D721Med (cell line): Measurements from ENCODE around the gene PIP5KL1.

Source experiments
- DNase-seq: peaks from one replicate; pipeline ENCODE4 v3.0.0; 2011; ENCODE audit warnings: low spot score; ENCODE audit not compliant: insufficient read length
- FAIRE-seq: peaks from 2 replicates; lab custom pipeline; 2011; peaks lifted over from hg19 to GRCh38; lab: Jason Lieb, UNC
- TF ChIP-seq, protein P1 (sequence below): IDR thresholded peaks from 2 replicates; pipeline ENCODE4 v1.5.1; 2012; ENCODE audit warnings: mild to moderate bottlenecking, control low read depth; ENCODE audit not compliant: insufficient read depth; ENCODE audit errors: missing control alignments

Gene PIP5KL1

DNA sequence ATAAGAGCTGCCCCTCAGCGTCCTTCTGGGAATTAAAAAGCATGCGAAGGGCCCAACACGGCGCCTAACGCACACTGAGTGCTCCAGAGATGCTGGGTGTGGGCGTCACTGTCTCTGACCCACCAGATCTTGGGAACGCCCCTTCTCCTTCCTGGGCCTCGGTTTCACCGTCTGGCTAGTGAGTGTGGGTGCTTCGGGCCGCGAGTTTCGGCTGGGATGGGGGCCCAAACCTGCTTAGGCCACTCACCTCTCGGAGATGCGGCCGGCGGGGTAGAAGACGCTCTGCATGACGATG, 3.7 kb downstream of the PIP5KL1 start:
- TF ChIP-seq, protein P1, sequence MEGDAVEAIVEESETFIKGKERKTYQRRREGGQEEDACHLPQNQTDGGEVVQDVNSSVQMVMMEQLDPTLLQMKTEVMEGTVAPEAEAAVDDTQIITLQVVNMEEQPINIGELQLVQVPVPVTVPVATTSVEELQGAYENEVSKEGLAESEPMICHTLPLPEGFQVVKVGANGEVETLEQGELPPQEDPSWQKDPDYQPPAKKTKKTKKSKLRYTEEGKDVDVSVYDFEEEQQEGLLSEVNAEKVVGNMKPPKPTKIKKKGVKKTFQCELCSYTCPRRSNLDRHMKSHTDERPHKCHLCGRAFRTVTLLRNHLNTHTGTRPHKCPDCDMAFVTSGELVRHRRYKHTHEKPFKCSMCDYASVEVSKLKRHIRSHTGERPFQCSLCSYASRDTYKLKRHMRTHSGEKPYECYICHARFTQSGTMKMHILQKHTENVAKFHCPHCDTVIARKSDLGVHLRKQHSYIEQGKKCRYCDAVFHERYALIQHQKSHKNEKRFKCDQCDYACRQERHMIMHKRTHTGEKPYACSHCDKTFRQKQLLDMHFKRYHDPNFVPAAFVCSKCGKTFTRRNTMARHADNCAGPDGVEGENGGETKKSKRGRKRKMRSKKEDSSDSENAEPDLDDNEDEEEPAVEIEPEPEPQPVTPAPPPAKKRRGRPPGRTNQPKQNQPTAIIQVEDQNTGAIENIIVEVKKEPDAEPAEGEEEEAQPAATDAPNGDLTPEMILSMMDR, result no peak
- no peak for FAIRE-seq
- no peak for DNase-seq

DNA sequence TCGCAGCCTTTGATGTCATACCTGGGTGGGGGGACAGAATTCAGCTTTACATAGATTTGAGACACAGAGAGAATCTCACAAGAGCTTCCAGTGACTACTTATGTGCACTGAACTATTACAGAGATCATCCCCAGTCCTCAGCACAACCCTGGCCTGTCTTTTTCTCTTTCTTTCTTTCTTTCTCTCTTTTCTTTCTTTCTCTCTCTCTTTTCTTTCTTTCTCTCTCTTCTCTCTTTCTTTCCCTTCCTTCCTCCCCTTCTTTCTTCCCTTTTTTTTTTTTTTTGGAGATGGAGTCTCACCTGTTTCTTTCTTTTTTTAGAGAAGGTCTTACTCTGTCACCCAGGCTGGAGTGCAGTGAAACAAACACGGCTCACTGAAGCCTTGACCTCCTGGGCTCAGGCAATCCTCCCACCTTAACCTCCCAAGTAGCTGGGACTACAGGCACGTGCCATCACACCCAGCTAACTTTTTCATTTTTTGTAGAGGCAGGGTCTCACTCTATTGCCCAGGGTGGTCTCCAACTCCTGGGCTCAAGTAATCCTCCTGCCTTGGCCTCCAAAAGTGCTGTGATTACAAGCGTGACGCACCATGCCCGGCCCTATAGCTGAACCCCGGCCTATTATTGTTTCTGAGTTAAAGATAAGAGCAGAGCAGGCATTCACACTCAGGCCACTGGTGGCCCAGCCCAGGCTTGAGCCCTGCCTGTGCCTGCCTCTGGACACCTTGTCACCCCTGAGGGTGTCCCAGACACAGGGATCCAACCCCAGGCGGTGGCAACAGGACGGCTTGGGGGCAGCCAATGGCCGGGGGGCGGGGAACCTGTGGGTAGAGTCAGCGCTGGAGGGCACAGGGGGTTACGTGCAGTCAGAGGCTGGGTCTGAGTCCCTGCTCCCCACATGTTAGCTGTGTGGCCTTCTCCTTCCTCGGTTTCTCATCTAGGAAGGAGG, 4.3 kb downstream of the PIP5KL1 start:
- TF ChIP-seq, protein P1, result no peak
- FAIRE-seq (no peak), DNase-seq (no peak)

DNA sequence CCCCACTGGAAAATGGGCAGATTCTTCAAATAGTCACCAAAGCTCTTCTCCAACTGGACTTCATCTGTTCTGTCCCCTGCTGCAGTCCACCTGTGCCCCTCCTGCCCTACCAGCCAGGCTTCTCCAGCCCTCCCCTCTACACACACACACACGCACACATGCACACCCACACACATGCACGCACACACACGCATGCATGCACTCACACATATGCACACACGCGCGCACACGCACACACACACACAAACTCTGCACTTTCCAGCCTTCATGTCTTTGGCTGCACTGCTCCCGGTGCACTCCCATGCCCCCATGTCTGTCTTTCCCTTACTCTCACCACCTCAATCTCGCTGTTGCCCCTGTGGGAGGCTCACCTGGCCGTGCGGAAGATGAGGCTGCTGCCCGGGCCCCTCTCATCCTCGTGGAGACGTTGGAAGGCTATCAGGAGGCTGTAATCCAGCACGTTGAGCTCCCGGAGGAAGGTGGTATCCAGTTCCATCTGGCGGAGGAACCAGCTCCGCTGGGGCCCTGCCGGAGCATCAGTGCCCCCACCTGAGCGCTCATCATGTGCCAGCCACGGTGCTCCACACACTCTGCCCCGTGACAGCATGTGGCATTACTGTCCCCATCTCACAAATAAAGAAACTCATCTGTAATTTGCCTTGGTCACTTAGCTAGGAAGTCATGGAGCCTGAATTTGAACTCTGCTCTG, 5.7 kb downstream of the PIP5KL1 start:
- DNase-seq (no peak), FAIRE-seq (no peak)
- TF ChIP-seq, protein P1, result no peak

DNA sequence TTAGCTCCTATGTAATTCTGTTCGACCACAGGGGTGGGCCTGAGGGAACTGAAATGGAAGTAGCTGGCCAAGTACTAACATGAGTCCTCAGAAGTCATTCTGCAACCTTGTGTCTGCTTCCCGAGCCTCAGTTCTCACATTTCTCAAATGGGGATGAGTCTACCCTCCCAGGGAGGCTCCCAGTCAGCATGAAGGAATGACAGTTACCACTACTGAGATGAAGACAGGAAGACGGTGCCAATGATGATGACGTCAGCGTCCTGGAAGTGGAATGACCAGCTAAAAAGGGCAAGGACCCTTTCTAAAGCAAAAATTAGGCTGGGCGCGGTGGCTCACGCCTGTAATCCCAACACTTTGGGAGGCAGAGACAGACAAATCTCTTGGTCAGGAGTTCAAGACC, 6.8 kb downstream of the PIP5KL1 start:
- FAIRE-seq (no peak), DNase-seq (no peak)
- TF ChIP-seq, protein P1, result no peak

DNA sequence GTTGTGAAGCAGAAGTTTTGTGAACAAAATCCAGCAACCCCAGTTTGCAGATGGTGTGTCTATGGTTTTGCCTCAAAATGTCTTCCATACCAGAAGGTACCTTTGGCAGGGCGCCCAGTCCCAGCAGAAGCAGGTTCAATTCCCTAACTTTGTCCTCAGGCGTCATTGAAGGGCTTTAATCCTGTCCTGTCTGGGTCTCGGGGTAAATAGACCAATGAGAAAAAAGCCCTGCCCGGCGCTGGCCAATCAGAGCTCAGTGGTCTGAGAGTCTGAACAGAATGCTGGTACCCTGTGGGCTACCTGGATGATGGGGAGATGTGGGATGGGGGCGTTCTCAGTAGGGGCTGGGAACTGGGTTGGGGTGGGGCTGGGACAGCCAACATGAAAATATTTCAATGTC, 7.5 kb downstream of the PIP5KL1 start:
- no peak for DNase-seq

DNA sequence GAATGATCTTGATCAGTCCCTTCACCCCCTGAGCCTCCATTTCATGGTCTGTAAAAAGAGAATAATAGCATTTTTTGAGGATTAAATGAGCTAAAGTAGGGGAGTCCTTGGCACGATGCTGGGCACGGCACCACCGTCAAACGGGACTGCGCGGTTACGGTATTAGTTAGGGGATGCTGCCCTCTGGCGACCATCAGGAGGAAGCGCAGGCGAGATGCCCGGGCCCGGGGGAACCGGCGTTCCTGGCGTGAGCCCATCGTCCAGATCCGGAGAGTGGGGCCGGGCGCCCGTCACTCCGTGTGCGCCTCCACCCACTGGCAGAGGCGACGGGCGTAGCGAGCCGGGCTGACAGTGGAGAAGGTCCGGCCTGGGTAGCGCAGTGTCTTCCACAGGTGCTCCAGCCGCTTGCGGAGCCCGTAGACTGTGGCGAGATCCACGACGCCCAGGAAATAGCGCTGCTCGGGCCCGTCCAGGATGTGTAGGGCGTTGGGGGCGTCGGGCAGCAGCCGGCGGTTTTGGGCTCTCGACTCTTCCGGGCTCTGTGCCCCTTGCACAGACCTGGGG, 8.9 kb downstream of the PIP5KL1 start:
- FAIRE-seq (no peak), DNase-seq (peak; percentile 91)
- TF ChIP-seq, protein P1, result peak; percentile 86

More for the DNA sequence above, 7.5 kb downstream of the PIP5KL1 start:
- TF ChIP-seq, protein P1, result no peak
- FAIRE-seq, result no peak
